ENCODE measurements around the gene UBE3B. TPM values are rescaled to one million over a fixed set of nuclear protein-coding genes. Genes with fewer than 3 reads are reported as not detected.

Gene UBE3B
- total and polyA plus RNA-seq, 9 donors = 19.4 to 28.0 (median 21.9) TPM

GRCh38 chr12:109492371-109492770 lies 14.9 kb downstream of the UBE3B start:
- Histone ChIP-seq H3K27me3 (ENCODE audit: control insufficient read depth, insufficient read depth, low read length) (no peaks in the 10 kb centered on the region), H3K4me3 (ENCODE audit: low read length) (no peak overlapping the region), H3K27ac (ENCODE audit: low read length) (no peak overlapping the region), H3K4me1 (ENCODE audit: control insufficient read depth, insufficient read depth, low read length) (no peaks in the 10 kb centered on the region), H3K9me3 (replicated peaks; ENCODE audit: control insufficient read depth, low read depth, low read length) (no peaks in the 10 kb centered on the region), H3K36me3 (ENCODE audit: control insufficient read depth, insufficient read depth, low read length) (peaks cover 77% of the 10 kb centered on the region)
- 94% methylated on average over 2 of the region's 5 CpGs for WGBS (ENCODE audit: insufficient coverage)
- DNase-seq = no peak

GRCh38 chr12:109493090-109493489 lies 15.7 kb downstream of the UBE3B start:
- Histone ChIP-seq H3K4me3 (ENCODE audit: low read length) (no peak overlapping the region), H3K36me3 (ENCODE audit: control insufficient read depth, insufficient read depth, low read length) (peaks cover 76% of the 10 kb centered on the region), H3K4me1 (ENCODE audit: control insufficient read depth, insufficient read depth, low read length) (no peaks in the 10 kb centered on the region), H3K9me3 (replicated peaks; ENCODE audit: control insufficient read depth, low read depth, low read length) (no peaks in the 10 kb centered on the region), H3K27ac (ENCODE audit: low read length) (no peak overlapping the region), H3K27me3 (ENCODE audit: control insufficient read depth, insufficient read depth, low read length) (no peaks in the 10 kb centered on the region)
- no peak for DNase-seq

- DNase-seq = no peak
- H3K27ac ChIP-seq (ENCODE audit: low read length) = no peak overlapping the region
- no CpG with 5 or more reads among the region's 1 CpG for WGBS (ENCODE audit: insufficient coverage)
- H3K36me3 ChIP-seq (ENCODE audit: control insufficient read depth, insufficient read depth, low read length) = peaks cover 76% of the 10 kb centered on the region
- H3K4me3 ChIP-seq (ENCODE audit: low read length) = no peak overlapping the region
- no peaks in the 10 kb centered on the region for H3K4me1 ChIP-seq (ENCODE audit: control insufficient read depth, insufficient read depth, low read length)
- H3K27me3 ChIP-seq (ENCODE audit: control insufficient read depth, insufficient read depth, low read length) = no peaks in the 10 kb centered on the region
- H3K9me3 ChIP-seq (replicated peaks; ENCODE audit: control insufficient read depth, low read depth, low read length) = no peaks in the 10 kb centered on the region
Measured at GRCh38 chr12:109493938-109494337, 16.5 kb downstream of the UBE3B start.

DNA sequence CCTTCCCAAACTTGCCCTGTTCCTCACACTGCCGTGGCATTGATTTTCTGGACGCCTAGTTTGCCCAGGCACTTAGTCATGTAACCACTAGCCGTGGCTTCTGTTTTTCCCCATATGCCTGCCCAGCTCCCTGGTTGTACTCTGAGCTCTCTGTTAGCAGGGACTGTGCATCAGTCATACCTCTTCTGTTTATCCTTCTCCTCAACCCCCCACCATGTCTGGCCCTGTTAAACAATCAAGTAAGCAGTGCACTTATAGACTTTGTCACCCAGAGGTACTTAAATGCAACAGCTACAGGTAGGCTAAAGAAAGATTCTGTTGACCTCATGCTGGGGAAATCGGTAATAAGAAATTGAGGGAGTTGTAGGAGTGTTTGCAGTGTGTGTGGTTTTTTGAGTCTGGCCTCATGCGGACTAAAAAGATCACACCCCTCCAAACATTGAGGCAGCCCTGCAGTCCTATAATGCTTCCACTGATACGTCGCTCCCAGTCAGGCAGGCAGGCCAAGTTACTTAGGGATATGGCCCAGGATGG lies 17.0 kb downstream of the UBE3B start:
- H3K9me3 ChIP-seq (replicated peaks; ENCODE audit: control insufficient read depth, low read depth, low read length) = no peaks in the 10 kb centered on the region
- no peaks in the 10 kb centered on the region for H3K4me1 ChIP-seq (ENCODE audit: control insufficient read depth, insufficient read depth, low read length)
- H3K36me3 ChIP-seq (ENCODE audit: control insufficient read depth, insufficient read depth, low read length) = peaks cover 76% of the 10 kb centered on the region
- no peak overlapping the region for H3K27ac ChIP-seq (ENCODE audit: low read length)
- no peak overlapping the region for H3K4me3 ChIP-seq (ENCODE audit: low read length)
- no peak for DNase-seq
- H3K27me3 ChIP-seq (ENCODE audit: control insufficient read depth, insufficient read depth, low read length) = no peaks in the 10 kb centered on the region
- WGBS (ENCODE audit: insufficient coverage) = 97% methylated on average over 3 of the region's 7 CpGs

- DNase-seq = no peak
- Histone ChIP-seq H3K9me3 (replicated peaks; ENCODE audit: control insufficient read depth, low read depth, low read length) (no peaks in the 10 kb centered on the region), H3K4me1 (ENCODE audit: control insufficient read depth, insufficient read depth, low read length) (no peaks in the 10 kb centered on the region), H3K27ac (ENCODE audit: low read length) (no peak overlapping the region), H3K27me3 (ENCODE audit: control insufficient read depth, insufficient read depth, low read length) (no peaks in the 10 kb centered on the region), H3K36me3 (ENCODE audit: control insufficient read depth, insufficient read depth, low read length) (peaks cover 73% of the 10 kb centered on the region), H3K4me3 (ENCODE audit: low read length) (no peak overlapping the region)
Measured at GRCh38 chr12:109495012-109495411, 17.6 kb downstream of the UBE3B start.

DNA sequence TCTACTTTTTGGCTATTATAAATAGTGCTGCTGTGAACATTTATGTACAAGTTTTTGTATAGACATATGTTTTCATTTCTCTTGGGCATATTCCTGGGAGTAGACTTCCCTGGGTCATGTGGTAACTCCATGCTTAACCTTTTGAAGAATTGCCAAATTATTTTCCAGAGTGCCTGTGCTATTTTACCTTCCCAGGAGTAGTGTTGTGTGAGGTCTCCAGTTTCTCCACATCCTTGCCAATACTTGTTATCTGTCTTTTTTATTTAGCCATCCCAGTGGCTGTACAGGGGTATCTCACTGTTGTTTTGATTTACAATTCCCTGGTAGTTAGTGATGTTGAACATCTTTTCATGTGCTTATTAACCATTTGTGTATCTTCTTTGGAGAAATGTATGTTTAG lies 18.9 kb downstream of the UBE3B start:
- Histone ChIP-seq H3K4me3 (ENCODE audit: low read length) (no peak overlapping the region), H3K4me1 (ENCODE audit: control insufficient read depth, insufficient read depth, low read length) (no peaks in the 10 kb centered on the region), H3K27me3 (ENCODE audit: control insufficient read depth, insufficient read depth, low read length) (no peaks in the 10 kb centered on the region), H3K36me3 (ENCODE audit: control insufficient read depth, insufficient read depth, low read length) (peaks cover 75% of the 10 kb centered on the region), H3K27ac (ENCODE audit: low read length) (no peak overlapping the region), H3K9me3 (replicated peaks; ENCODE audit: control insufficient read depth, low read depth, low read length) (no peaks in the 10 kb centered on the region)
- no peak for DNase-seq

GRCh38 chr12:109497675-109498074 lies 20.2 kb downstream of the UBE3B start:
- DNase-seq = no peak
- no peak overlapping the region for H3K4me3 ChIP-seq (ENCODE audit: low read length)
- H3K9me3 ChIP-seq (replicated peaks; ENCODE audit: control insufficient read depth, low read depth, low read length) = no peaks in the 10 kb centered on the region
- WGBS (ENCODE audit: insufficient coverage) = 100% methylated on average over 1 of the region's 7 CpGs
- H3K4me1 ChIP-seq (ENCODE audit: control insufficient read depth, insufficient read depth, low read length) = no peaks in the 10 kb centered on the region
- no peak overlapping the region for H3K27ac ChIP-seq (ENCODE audit: low read length)
- H3K27me3 ChIP-seq (ENCODE audit: control insufficient read depth, insufficient read depth, low read length) = no peaks in the 10 kb centered on the region
- peaks cover 79% of the 10 kb centered on the region for H3K36me3 ChIP-seq (ENCODE audit: control insufficient read depth, insufficient read depth, low read length)

GRCh38 chr12:109500406-109501185 lies 23.2 kb downstream of the UBE3B start:
- H3K36me3 ChIP-seq (ENCODE audit: control insufficient read depth, insufficient read depth, low read length) = peaks cover 79% of the 10 kb centered on the region
- H3K27ac ChIP-seq (ENCODE audit: low read length) = no peak overlapping the region
- DNase-seq = no peak
- no peaks in the 10 kb centered on the region for H3K9me3 ChIP-seq (replicated peaks; ENCODE audit: control insufficient read depth, low read depth, low read length)
- H3K4me3 ChIP-seq (ENCODE audit: low read length) = no peak overlapping the region
- H3K27me3 ChIP-seq (ENCODE audit: control insufficient read depth, insufficient read depth, low read length) = no peaks in the 10 kb centered on the region
- no peaks in the 10 kb centered on the region for H3K4me1 ChIP-seq (ENCODE audit: control insufficient read depth, insufficient read depth, low read length)
- 96% methylated on average over 4 of the region's 9 CpGs for WGBS (ENCODE audit: insufficient coverage)

DNA sequence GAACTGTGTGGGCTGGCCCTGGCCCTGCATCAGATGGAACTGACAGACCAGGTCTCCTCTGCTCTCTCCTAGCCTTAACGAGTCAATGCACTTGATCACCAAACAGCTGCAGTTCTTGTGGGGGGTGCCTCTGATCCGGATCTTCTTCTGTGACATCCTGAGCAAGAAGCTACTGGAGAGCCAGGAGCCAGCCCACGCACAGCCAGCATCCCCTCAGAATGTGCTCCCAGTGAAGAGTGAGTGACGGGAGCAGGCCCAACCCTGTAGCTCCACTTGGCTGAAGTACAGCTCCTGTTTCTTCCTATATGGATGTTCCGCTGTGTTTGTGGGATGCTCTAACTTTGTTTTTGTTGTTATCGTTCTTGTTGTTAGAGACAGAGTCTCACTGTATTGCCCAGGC lies 23.9 kb downstream of the UBE3B start:
- WGBS (ENCODE audit: insufficient coverage) = 88% methylated on average over 3 of the region's 6 CpGs
- H3K36me3 ChIP-seq (ENCODE audit: control insufficient read depth, insufficient read depth, low read length) = peaks cover 80% of the 10 kb centered on the region

DNA sequence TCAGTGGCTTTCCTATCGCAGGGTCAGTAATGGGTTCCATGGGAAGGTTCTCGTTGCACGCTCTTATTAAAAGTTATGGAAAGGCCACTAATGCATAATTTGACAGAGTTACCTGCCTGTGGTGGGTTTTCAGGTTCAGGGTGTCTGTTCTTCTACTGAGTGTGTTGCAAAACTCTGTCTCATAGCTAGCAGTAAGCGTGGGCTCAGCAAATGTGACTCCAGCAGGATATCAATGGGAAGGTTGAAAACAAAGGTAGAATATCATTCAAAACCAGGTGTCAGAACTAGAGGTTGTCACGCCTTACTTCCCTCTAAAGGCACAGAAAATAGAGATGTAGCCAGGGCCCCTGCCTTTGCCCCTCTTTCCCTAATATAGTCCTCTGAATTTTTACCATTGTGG lies 24.9 kb downstream of the UBE3B start:
- Histone ChIP-seq H3K4me3 (ENCODE audit: low read length) (no peak overlapping the region), H3K36me3 (ENCODE audit: control insufficient read depth, insufficient read depth, low read length) (peaks cover 89% of the 10 kb centered on the region), H3K9me3 (replicated peaks; ENCODE audit: control insufficient read depth, low read depth, low read length) (no peaks in the 10 kb centered on the region), H3K4me1 (ENCODE audit: control insufficient read depth, insufficient read depth, low read length) (no peaks in the 10 kb centered on the region), H3K27ac (ENCODE audit: low read length) (no peak overlapping the region), H3K27me3 (ENCODE audit: control insufficient read depth, insufficient read depth, low read length) (no peaks in the 10 kb centered on the region)
- no peak for DNase-seq
- 93% methylated on average over 4 of the region's 5 CpGs for WGBS (ENCODE audit: insufficient coverage)

More for the DNA sequence above, 23.9 kb downstream of the UBE3B start:
- Histone ChIP-seq H3K9me3 (replicated peaks; ENCODE audit: control insufficient read depth, low read depth, low read length) (no peaks in the 10 kb centered on the region), H3K27me3 (ENCODE audit: control insufficient read depth, insufficient read depth, low read length) (no peaks in the 10 kb centered on the region), H3K27ac (ENCODE audit: low read length) (no peak overlapping the region), H3K4me3 (ENCODE audit: low read length) (no peak overlapping the region), H3K4me1 (ENCODE audit: control insufficient read depth, insufficient read depth, low read length) (no peaks in the 10 kb centered on the region)
- no peak for DNase-seq

DNA sequence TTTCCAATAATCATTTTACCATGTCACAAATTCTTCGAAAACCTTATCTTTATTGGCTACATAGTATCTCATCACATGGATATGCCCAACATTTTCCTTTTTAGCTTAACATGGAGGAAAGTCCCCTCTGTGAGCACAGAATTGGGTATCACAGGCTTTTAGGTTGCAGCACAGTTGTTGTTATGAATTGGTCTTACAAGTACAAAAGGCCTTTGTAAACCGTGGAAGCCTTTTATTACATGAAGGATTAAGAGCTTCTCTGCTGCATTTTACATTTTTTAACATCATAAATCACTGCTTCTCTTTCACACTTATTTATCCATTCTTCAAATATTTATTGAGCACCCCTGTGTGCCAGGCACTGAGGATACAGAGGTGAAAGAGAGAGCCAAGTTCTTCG lies 26.2 kb downstream of the UBE3B start:
- Histone ChIP-seq H3K9me3 (replicated peaks; ENCODE audit: control insufficient read depth, low read depth, low read length) (no peaks in the 10 kb centered on the region), H3K4me1 (ENCODE audit: control insufficient read depth, insufficient read depth, low read length) (no peaks in the 10 kb centered on the region), H3K27me3 (ENCODE audit: control insufficient read depth, insufficient read depth, low read length) (no peaks in the 10 kb centered on the region), H3K27ac (ENCODE audit: low read length) (no peak overlapping the region), H3K4me3 (ENCODE audit: low read length) (no peak overlapping the region), H3K36me3 (ENCODE audit: control insufficient read depth, insufficient read depth, low read length) (peaks cover 89% of the 10 kb centered on the region)
- no peak for DNase-seq
- WGBS (ENCODE audit: insufficient coverage) = 100% methylated on average over 1 of the region's 3 CpGs
